Testis (tissue), 2 donors: ENCODE measurements around the gene RPS15.

ENCODE experiments used
- CTCF ChIP-seq, 3 experiments: fragments of 450-650 bp in 2 of 3; fragments of 200-600 bp in 1 of 3; sonication (generic) in 1 of 3; IDR thresholded peaks; one replicate each; pipeline ENCODE4 v1.5.1; 2016 to 2019; ENCODE audit warnings: antibody characterized with exemption in 3 of 3, mild to moderate bottlenecking in 2 of 3, moderate library complexity in 1 of 3
- POLR2A ChIP-seq: fragments of 450-650 bp; IDR thresholded peaks from one replicate; pipeline ENCODE4 v1.6.1; 2017; ENCODE audit warnings: antibody characterized with exemption, mild to moderate bottlenecking, moderate library complexity

DNA sequence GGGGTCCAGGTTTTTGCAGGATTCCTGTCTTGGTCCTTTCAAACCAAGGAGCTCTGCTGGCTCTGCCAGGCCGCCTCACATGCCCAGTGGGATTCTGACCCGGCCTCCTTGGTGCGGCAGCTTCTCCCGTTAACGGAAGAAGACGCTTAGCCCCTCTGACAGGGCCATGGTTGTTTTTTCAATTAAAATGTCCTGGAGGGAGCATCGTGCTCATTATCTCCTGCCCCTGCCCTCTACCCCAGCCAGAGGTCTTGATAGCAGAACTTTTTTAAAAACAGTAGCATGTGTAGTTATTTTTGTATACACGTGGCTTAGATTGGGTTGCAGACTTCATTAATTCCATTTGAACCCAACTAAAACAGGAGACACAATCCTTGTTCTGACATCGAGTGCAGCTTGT lies 11.5 kb upstream of the RPS15 start:
- TF ChIP-seq POLR2A (no peak), CTCF (IDR thresholded peaks at IDR 0.05) (no peak)
